CD4-positive, alpha-beta T cell treated with Interleukin-2 at 100 ng/mL for 4 hours (primary cell): ENCODE results near the gene EXD3.

Experiments
- DNase-seq: peaks from one replicate; pipeline ENCODE4 v3.0.0-alpha.2; 2020; ENCODE audit warnings: low spot score

Gene EXD3

GRCh38 chr9:137294681-137295237 lies 128.2 kb downstream of the EXD3 start:
- DNase-seq: no peak

GRCh38 chr9:137294091-137294680 lies 128.8 kb downstream of the EXD3 start:
- DNase-seq: peak; percentile 17

DNA sequence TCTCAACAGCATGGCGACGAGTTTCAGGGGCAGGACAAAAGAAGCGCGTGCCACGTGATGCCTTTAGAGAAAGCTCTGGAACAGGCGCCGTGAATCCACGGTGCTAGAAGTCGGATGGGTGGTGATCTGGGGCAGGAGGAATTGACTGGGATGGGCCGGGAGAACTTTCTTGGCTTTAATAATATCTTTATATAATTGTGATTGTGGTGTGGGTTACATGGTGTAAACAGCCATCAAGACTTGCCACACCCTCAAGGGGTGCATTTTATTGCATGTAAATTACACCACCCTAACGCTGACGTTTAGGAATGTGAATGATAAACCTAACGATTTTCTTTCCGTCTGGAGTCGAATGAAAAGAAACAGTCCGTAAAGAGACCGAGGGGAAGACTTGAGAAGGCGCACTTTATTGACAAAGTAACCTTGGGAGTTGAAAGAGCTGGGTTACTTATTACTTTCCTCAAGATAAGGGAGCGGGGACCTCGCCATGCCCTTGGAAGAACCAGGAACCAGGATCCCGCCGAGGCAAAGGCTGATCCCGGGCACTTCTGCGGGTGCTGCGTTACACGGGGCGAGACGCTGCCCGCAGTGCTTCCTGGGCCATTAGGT lies 129.4 kb downstream of the EXD3 start:
- DNase-seq: no peak

DNA sequence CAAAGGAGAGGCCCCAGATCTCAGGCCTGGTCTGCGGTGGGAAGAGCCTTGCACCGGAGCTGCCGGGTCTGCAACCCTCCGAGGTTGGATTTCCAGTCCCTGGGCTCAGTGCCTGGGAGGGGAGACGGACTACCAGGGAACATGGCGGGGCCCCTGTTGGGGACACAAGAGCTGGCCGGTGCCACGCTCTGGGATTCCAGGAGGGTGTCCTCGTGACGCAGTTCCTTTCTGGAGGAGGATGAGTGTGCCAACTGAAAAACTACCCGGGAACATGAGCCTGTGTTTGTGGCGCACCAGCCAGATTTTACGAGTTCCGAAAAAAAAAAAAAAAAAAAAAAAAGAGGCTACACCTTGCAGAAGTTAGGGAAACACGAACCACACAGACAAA lies 129.9 kb downstream of the EXD3 start:
- no peak for DNase-seq

DNA sequence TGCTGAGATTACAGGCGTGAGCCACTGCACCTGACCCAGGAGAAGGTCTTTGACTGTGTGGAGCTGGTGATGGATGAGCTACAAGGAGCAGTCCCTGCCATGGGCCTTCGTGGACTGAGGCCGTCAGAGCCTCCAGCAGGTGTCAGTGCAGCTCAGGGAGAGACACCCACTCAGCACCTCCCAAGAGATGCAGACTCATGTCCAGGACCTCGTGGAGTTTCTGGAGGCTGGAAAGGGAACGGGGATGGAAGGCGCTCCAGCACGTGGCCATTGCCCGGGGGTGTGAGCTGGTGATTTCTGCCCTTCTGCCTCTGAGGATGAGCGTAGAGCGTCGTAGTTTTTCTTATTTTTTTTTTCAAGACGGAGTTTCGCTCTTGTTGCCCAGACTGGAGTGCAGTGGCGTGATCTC lies 136.0 kb downstream of the EXD3 start:
- no peak for DNase-seq

GRCh38 chr9:137281345-137282116 lies 141.4 kb downstream of the EXD3 start:
- no peak for DNase-seq

DNA sequence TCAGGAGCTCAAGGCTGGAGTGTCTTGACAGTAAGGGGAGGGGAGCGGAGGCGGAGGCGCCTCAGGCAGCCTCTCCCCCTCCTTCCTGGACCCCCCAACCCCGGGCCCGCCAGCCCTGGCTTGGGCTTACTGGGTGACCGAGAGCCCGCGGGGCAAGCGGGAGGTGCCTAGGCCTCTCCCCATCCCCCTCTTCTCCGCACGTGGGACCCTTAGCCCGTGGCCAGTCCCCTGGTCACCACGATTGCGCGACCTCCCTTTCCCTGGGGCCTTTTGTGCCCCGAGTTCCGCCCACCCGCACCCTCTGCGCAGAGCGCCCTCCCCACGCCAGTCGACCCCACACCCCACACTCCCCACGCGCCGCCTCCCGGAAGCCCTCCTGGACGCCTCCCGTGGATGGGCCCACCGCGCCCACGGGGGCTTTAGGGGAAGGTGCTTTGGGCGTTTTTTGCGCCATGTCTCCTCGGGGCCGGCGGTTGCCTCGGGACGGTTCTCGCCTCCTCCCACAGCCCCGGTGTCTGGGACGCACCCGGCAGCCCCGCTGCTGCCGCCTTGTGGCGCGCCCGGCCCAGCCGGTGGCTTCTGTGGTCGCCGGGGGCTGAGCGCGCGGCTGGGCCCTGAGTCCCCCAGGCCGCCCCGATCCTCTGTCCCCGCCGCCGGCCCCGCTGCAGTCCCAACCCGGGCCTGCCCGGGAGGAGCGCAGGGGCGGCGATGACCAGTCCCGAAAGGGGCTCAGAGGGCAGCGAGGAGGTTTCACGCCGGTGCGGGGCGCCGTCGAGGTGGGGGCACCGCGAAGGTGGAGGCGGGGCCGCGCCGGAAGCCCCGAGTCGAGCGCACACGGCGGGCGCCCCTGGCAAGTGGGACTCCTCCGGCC lies 142.3 kb downstream of the EXD3 start:
- no peak for DNase-seq

GRCh38 chr9:137279741-137280473 lies 143.1 kb downstream of the EXD3 start:
- DNase-seq: no peak

GRCh38 chr9:137278721-137279711 lies 143.9 kb downstream of the EXD3 start:
- no peak for DNase-seq

GRCh38 chr9:137278061-137278701 lies 144.8 kb downstream of the EXD3 start:
- DNase-seq: no peak

- peak; percentile 31 for DNase-seq
These were observed 145.5 kb downstream of the EXD3 start, which contains the start of gene TOR4A for GRCh38 chr9:137277329-137278041. TOR4A (plus strand) TSS chr9:137277726; CDS start chr9:137278690, 964 bp downstream.

DNA sequence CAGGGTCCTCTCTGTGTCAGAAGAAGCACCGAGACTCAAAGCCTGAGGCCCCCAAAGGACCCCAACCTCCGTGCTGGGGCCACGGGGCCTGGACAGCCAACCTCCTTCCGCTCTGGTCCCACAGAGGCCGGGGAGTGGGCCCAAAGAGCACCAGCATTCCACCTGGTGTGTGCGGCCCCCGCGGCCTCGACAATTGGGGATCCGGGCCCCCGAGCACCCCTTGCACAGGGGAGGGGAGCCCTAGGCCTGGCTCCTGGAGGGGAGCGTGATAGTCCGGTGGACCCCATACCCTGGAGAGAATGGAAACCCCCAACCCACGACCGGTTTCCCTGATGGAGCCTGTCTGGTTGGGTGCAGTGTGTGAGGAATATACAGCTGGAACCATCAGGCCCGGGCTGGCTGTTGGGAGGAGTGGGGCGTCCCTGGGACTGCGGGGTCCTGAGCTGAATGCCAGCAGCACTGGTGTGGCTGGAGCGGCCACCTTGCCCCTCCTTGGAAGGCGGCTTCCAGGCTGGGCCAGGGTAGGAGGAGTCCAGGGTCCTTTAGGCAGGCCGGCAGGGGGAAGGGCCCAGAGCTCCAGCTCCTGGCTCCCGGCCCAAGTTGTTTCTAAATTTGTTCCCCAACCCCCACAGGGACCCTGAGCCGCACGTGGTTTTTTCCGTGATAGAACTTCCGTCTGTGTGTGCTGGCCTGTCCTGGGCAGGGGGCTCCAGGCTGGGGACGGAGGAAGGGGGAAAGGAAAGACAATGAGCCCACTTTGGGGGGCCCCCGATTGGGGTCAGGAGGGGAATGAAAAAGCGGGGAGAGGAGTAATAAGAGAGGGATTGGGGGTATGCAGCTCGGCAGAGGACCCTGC lies 146.3 kb downstream of the EXD3 start:
- no peak for DNase-seq

GRCh38 chr9:137275588-137276472 lies 147.1 kb downstream of the EXD3 start:
- DNase-seq: no peak

DNA sequence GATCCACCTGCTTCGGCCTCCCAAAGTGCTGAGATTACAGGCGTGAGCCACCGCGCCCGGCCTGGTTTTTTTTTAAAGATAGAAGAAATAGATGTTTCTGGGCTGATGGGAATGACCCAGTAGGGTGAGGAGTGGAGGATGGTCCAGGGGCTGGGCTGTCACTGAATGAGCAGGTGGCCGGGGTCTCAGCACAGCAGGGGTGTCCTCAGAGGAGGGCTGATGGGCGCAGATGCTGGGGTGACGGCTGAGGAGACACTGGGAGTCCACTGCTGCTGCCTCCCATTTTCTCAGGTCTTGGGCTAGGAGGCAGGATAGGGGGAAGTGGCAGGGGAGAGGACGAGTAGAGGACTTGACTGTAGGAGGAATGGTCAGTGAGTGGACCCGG lies 147.8 kb downstream of the EXD3 start:
- DNase-seq: no peak

DNA sequence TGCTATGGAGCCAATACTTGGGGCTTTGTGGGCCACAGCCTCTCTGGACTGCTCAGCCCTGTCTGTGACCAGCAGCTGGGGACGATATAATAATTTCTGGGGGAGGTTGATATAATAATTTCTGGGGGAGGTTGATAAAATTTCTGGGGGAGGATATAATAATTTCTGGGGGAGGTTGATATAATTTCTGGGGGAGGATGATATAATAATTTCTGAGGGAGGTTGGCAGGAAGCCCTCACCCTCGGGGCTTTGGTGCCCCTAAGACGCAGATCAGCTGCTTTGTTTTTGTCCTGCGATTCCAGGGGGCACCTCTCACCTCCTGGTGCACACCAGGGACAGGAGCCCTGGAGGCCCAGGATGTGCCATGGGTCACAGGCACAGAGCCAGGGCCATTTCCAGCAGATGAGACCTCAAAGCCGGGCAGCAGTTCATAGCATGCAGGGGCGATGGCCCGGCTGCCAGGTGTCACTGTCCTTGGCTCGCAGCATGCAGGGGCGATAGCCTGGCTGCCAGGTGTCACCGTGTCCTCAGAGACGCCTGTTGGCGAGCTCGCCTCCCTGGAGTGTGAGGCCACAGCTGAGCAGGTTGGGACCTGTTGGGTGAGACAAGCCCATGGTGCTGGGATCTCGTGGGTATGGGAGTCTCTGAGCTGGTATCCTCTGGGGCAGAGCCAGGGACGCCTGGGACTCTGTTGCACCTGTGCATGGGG lies 149.2 kb downstream of the EXD3 start:
- DNase-seq: no peak

DNA sequence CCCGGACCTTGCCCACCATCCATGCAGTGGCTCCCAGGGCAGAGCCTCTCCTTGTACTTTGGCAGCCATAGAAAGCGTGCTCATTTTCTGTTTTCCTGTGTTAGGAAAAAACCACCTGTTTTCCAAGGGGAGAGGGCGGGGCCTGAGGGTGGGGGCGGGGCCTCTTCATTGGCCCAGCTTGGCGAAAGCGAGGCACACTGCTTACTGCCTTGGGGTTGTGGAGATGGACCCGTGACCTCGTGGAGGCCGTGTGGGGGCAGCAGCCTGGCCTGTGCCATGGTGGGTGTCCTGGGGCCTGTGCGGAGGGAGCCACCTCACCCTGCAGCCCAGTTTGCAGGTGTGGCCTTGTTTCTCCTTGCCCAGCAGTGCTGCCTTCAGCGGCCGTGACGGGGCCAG lies 149.9 kb downstream of the EXD3 start:
- no peak for DNase-seq
